Ovary (tissue), 3 donors: Measurements from ENCODE around the gene SCAPER.

Source experiments
- EP300 ChIP-seq: sonication (generic); formaldehyde crosslinking; IDR thresholded peaks from one replicate; pipeline ENCODE4 v1.6.1; 2017; ENCODE audit warnings: antibody characterized with exemption
- TF ChIP-seq, protein P1 (sequence below), 3 donors: fragments of 450-650 bp in 2 of 3; fragments of 200-600 bp in 1 of 3; IDR thresholded peaks; one replicate each; pipeline versions ENCODE4 v1.5.1 to v1.8.0; 2016 to 2022; ENCODE audit warnings: antibody characterized with exemption in 3 of 3, mild to moderate bottlenecking in 1 of 3
- donor health status: DM: no; HTN: no; CAD: no.

DNA sequence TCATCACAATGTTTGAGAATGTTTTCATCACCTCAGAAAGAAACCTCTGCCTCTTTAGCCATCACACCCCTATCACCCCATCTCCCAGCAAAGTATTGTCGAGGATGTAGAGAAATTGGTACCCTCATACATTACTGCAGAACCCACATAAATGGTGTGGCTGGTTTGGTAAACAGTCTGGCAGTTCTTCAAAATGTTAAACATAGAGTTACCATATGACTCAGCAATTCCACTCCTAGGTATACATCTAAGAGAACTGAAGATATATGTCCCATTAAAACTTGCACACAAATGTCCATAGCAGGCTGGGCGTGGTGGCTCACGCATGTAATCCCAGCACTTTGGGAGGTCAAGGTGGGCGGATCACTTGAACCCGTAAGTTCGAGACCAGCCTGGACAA, 585.1 kb downstream of the SCAPER start:
- TF ChIP-seq, protein P1, sequence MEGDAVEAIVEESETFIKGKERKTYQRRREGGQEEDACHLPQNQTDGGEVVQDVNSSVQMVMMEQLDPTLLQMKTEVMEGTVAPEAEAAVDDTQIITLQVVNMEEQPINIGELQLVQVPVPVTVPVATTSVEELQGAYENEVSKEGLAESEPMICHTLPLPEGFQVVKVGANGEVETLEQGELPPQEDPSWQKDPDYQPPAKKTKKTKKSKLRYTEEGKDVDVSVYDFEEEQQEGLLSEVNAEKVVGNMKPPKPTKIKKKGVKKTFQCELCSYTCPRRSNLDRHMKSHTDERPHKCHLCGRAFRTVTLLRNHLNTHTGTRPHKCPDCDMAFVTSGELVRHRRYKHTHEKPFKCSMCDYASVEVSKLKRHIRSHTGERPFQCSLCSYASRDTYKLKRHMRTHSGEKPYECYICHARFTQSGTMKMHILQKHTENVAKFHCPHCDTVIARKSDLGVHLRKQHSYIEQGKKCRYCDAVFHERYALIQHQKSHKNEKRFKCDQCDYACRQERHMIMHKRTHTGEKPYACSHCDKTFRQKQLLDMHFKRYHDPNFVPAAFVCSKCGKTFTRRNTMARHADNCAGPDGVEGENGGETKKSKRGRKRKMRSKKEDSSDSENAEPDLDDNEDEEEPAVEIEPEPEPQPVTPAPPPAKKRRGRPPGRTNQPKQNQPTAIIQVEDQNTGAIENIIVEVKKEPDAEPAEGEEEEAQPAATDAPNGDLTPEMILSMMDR (IDR thresholded peaks at IDR 0.05), result no peak
- no peak for TF ChIP-seq EP300
